ENCODE measurements around the gene VEZT.

GRCh38 chr12:95169368-95169767 lies 48.2 kb upstream of the VEZT start:
- TF ChIP-seq CTCF (IDR thresholded peaks at IDR 0.05) (no peak), POLR2A (IDR thresholded peaks at IDR 0.05) (no peak)
